Measurements from ENCODE around the gene TBX10.

DNA sequence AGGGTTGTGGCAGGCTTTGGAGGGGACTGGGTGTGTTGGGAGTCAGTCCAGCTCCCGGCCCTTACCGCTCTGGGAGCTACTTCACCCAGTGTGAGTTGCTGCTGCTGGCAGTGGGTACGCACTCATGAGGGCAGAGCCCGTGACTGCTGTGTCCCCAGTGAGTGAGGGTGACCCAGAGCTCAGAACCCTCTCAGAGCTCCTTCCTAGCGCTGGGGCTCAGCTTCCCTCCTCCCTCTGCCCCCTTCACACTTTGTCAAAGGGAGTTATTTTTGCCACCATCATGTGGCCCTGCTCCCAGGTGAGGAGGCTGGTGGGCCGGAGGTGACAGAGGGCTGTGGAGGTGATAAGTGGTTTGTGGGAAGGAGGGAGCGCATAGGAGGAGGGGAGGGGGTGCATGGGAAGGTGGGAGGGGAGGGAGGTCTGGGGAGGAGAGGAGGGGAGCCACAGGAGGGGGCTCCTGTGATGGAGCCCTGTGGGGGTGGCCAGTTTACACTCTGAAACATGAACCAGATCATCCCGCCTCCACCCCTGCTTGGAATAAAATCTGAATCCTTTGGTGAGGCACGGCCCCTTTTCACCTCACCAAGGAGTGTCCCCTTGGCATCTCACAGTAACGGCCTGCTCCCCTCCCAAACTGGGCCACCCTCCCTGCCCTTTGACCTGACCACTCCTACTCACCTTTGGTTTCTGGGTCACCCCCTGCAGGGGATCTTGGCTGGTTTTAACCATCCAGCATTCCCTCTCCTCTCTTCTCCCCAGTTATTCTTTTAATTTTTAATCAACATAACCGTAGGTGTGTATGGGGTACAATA is 22.9 kb downstream of the TBX10 start:
- TF ChIP-seq, protein P1, sequence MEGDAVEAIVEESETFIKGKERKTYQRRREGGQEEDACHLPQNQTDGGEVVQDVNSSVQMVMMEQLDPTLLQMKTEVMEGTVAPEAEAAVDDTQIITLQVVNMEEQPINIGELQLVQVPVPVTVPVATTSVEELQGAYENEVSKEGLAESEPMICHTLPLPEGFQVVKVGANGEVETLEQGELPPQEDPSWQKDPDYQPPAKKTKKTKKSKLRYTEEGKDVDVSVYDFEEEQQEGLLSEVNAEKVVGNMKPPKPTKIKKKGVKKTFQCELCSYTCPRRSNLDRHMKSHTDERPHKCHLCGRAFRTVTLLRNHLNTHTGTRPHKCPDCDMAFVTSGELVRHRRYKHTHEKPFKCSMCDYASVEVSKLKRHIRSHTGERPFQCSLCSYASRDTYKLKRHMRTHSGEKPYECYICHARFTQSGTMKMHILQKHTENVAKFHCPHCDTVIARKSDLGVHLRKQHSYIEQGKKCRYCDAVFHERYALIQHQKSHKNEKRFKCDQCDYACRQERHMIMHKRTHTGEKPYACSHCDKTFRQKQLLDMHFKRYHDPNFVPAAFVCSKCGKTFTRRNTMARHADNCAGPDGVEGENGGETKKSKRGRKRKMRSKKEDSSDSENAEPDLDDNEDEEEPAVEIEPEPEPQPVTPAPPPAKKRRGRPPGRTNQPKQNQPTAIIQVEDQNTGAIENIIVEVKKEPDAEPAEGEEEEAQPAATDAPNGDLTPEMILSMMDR (IDR thresholded peaks at IDR 0.05) = no peak
- TF ChIP-seq POLR2A (IDR thresholded peaks at IDR 0.05) (no peak), EP300 (IDR thresholded peaks at IDR 0.05) (no peak)

Data from tibial nerve (tissue), 4 donors.